Activated naive CD4-positive, alpha-beta T cell treated with anti-CD3 and anti-CD28 coated beads for 36 hours (primary cell): ENCODE data around the gene FREM1. TPM values are rescaled to one million over a fixed set of nuclear protein-coding genes. Genes with fewer than 3 reads are reported as not detected.

Experiments used
- CTCF ChIA-PET: fragments of 350-600 bp; sonication (Branson Sonifier 250); formaldehyde crosslinking; loops from one replicate; lab custom pipeline; 2021; ENCODE audit warnings: antibody characterized with exemption; lab: Charles Lee
- DNase-seq: peaks from one replicate; pipeline ENCODE4 v3.0.0-alpha.2; 2020
- H3K27ac Mint-ChIP-seq: one replicate; pipeline ENCODE4 v1.8.0; 2021; ENCODE audit warnings: mild to moderate bottlenecking, mixed read lengths
- H3K27me3 Mint-ChIP-seq: one replicate; pipeline ENCODE4 v1.8.0; 2021; ENCODE audit warnings: low read depth, mixed read lengths
- H3K36me3 Mint-ChIP-seq: one replicate; pipeline ENCODE4 v1.8.0; 2021; ENCODE audit warnings: low read depth, mixed read lengths
- H3K4me1 Mint-ChIP-seq: one replicate; pipeline ENCODE4 v1.8.0; 2021; ENCODE audit warnings: low read depth, mixed read lengths
- H3K4me3 Mint-ChIP-seq: one replicate; pipeline ENCODE4 v1.8.0; 2021; ENCODE audit warnings: mild to moderate bottlenecking, moderate library complexity, mixed read lengths
- H3K9me3 Mint-ChIP-seq: one replicate; pipeline ENCODE4 v1.8.0; 2021; ENCODE audit warnings: mixed read lengths
- intact Hi-C: fragments of 100-400 bp; cut with micrococcal nuclease; formaldehyde crosslinking; loops from one replicate; pipeline ENCODE4 v1.15.1; 2023
- total RNA-seq, 2 experiments: library from RNA; stranded (reverse); gene quantifications; one replicate each; pipeline ENCODE4 v1.2.3, GENCODE V29; 2021

Gene FREM1
- total RNA-seq, 2 experiments from 2014 or later, result not detected

DNA sequence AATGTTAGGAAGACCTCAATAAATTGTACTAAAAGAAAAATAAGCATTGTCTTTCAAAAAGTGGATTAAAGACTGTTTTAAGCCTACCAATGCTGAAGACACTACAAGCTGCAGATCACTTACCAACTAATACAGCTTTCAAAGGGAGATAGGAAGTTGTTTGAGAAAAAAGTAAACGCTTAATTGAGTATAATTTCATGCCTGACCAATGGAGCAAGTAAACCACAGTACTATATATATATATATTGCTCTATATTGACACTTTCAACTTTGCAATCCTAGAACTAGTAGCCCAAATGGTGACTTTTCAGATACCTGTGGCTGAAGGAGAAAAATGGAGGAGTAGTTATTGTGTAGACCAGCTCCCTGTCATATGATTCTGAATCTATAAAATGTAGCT, 85.7 kb downstream of the FREM1 start:
- CTCF ChIA-PET, result interaction anchor here (1.8 kb wide), 1 partner anchor 26 kb away, joined by 4 read pairs; no protein-coding TSS in a partner anchor
- intact Hi-C loops, result no loop called here
- H3K36me3 Mint-ChIP-seq, result no peaks in the 10 kb centered on the region
- H3K27ac Mint-ChIP-seq, result no peak overlapping the region
- peaks cover 4% of the 10 kb centered on the region for H3K27me3 Mint-ChIP-seq
- H3K4me3 Mint-ChIP-seq, result no peak overlapping the region
- no peaks in the 10 kb centered on the region for H3K9me3 Mint-ChIP-seq
- no peak for DNase-seq
- no peaks in the 10 kb centered on the region for H3K4me1 Mint-ChIP-seq

GRCh38 chr9:14823800-14824199, 86.4 kb downstream of the FREM1 start:
- intact Hi-C loops, result no loop called here
- no peak overlapping the region for H3K4me3 Mint-ChIP-seq
- no peaks in the 10 kb centered on the region for H3K9me3 Mint-ChIP-seq
- H3K4me1 Mint-ChIP-seq, result no peaks in the 10 kb centered on the region
- H3K36me3 Mint-ChIP-seq, result no peaks in the 10 kb centered on the region
- no peak overlapping the region for H3K27ac Mint-ChIP-seq
- H3K27me3 Mint-ChIP-seq, result peaks cover 6% of the 10 kb centered on the region
- CTCF ChIA-PET, result interaction anchor here (1.8 kb wide), 1 partner anchor 27 kb away, joined by 4 read pairs; no protein-coding TSS in a partner anchor
- DNase-seq, result no peak

GRCh38 chr9:14822666-14823065, 87.6 kb downstream of the FREM1 start:
- Mint-ChIP-seq H3K27me3 (peaks cover 6% of the 10 kb centered on the region), H3K4me1 (no peaks in the 10 kb centered on the region)

GRCh38 chr9:14819183-14819582, 91.0 kb downstream of the FREM1 start:
- H3K4me3 Mint-ChIP-seq, result no peak overlapping the region
- intact Hi-C loops, result no loop called here
- CTCF ChIA-PET, result interaction anchor here (0.9 kb wide), 1 partner anchor 14 kb away, joined by 3 read pairs; no protein-coding TSS in a partner anchor

More at GRCh38 chr9:14822666-14823065, 87.6 kb downstream of the FREM1 start:
- no peak overlapping the region for H3K4me3 Mint-ChIP-seq
- H3K9me3 Mint-ChIP-seq, result no peaks in the 10 kb centered on the region
- CTCF ChIA-PET, result interaction anchor here (0.7 to 1.8 kb wide), 2 partner anchors 24 to 28 kb away, joined by 3 to 4 read pairs; no protein-coding TSS in a partner anchor
- intact Hi-C loops, result no loop called here
- H3K36me3 Mint-ChIP-seq, result no peaks in the 10 kb centered on the region
- H3K27ac Mint-ChIP-seq, result no peak overlapping the region
- no peak for DNase-seq

DNA sequence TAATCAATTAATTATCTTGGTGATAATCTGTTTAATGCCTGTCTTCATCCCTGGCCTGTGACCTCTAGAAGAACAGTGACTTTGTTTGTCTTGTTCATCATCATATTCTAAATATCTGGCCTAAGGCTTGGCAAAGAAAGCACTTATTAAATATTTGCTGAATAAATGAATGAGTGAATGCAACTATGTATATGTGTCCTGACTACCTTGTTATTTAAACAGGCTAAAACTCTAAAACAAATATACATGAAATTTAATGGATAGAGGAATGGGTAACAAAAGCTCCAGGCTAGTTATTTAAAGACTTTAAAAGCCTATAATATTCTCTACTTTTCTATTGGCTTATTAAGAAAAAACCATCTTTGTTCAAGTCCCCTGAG, 96.0 kb downstream of the FREM1 start:
- CTCF ChIA-PET, result no interaction called here
- no peak overlapping the region for H3K4me3 Mint-ChIP-seq
- intact Hi-C loops, result no loop called here
- DNase-seq, result no peak
- no peaks in the 10 kb centered on the region for H3K4me1 Mint-ChIP-seq
- H3K9me3 Mint-ChIP-seq, result no peaks in the 10 kb centered on the region
- H3K27ac Mint-ChIP-seq, result no peak overlapping the region
- no peaks in the 10 kb centered on the region for H3K36me3 Mint-ChIP-seq
- H3K27me3 Mint-ChIP-seq, result peaks cover 8% of the 10 kb centered on the region

More at GRCh38 chr9:14819183-14819582, 91.0 kb downstream of the FREM1 start:
- H3K36me3 Mint-ChIP-seq, result no peaks in the 10 kb centered on the region
- no peaks in the 10 kb centered on the region for H3K4me1 Mint-ChIP-seq
- no peaks in the 10 kb centered on the region for H3K9me3 Mint-ChIP-seq
- DNase-seq, result no peak
- no peak overlapping the region for H3K27ac Mint-ChIP-seq
- H3K27me3 Mint-ChIP-seq, result peaks cover 9% of the 10 kb centered on the region

GRCh38 chr9:14813336-14814248, 96.6 kb downstream of the FREM1 start:
- intact Hi-C loops, result no loop called here
- H3K9me3 Mint-ChIP-seq, result no peaks in the 10 kb centered on the region
- DNase-seq, result no peak
- H3K27ac Mint-ChIP-seq, result no peak overlapping the region
- CTCF ChIA-PET, result no interaction called here
- no peak overlapping the region for H3K4me3 Mint-ChIP-seq
- H3K36me3 Mint-ChIP-seq, result no peaks in the 10 kb centered on the region
- peaks cover 7% of the 10 kb centered on the region for H3K27me3 Mint-ChIP-seq
- H3K4me1 Mint-ChIP-seq, result no peaks in the 10 kb centered on the region

GRCh38 chr9:14812806-14813205, 97.4 kb downstream of the FREM1 start:
- H3K9me3 Mint-ChIP-seq, result no peaks in the 10 kb centered on the region
- intact Hi-C loops, result no loop called here
- no peak overlapping the region for H3K27ac Mint-ChIP-seq
- H3K4me3 Mint-ChIP-seq, result no peak overlapping the region
- CTCF ChIA-PET, result no interaction called here
- H3K4me1 Mint-ChIP-seq, result no peaks in the 10 kb centered on the region
- H3K36me3 Mint-ChIP-seq, result no peaks in the 10 kb centered on the region
- H3K27me3 Mint-ChIP-seq, result peaks cover 7% of the 10 kb centered on the region
- no peak for DNase-seq

DNA sequence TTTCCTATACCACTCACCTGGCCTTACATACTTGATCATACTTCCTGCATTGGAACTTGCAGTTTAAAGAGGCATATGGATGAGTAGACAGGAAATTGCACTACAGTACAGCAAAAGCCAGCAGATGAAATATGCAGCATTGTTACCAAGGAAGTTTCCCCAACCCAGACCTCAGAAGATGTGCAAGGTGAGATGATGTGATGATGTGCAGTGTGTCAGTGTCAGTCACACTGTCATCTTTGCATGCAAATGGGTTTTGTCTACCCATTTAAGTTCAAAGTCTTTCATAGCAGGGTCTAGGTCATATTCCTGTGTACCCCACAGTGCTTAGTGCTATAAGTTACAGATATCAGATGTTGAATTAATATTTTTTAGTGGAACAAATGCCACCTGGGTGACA, 98.4 kb downstream of the FREM1 start:
- Mint-ChIP-seq H3K4me3 (no peak overlapping the region), H3K9me3 (no peaks in the 10 kb centered on the region), H3K27me3 (peaks cover 7% of the 10 kb centered on the region), H3K36me3 (no peaks in the 10 kb centered on the region), H3K4me1 (no peaks in the 10 kb centered on the region), H3K27ac (no peak overlapping the region)
- intact Hi-C loops, result no loop called here
- no peak for DNase-seq
- CTCF ChIA-PET, result no interaction called here

GRCh38 chr9:14806941-14807520, 103.2 kb downstream of the FREM1 start:
- Mint-ChIP-seq H3K4me1 (no peaks in the 10 kb centered on the region), H3K27me3 (peaks cover 2% of the 10 kb centered on the region), H3K36me3 (no peaks in the 10 kb centered on the region), H3K9me3 (no peaks in the 10 kb centered on the region), H3K27ac (no peak overlapping the region), H3K4me3 (no peak overlapping the region)
- CTCF ChIA-PET, result no interaction called here
- no peak for DNase-seq
- intact Hi-C loops, result no loop called here

- H3K4me3 Mint-ChIP-seq, result no peak overlapping the region
- CTCF ChIA-PET, result no interaction called here
- no peaks in the 10 kb centered on the region for H3K36me3 Mint-ChIP-seq
- H3K27ac Mint-ChIP-seq, result no peak overlapping the region
- H3K27me3 Mint-ChIP-seq, result peaks cover 2% of the 10 kb centered on the region
- no peak for DNase-seq
- no peaks in the 10 kb centered on the region for H3K9me3 Mint-ChIP-seq
- no peaks in the 10 kb centered on the region for H3K4me1 Mint-ChIP-seq
- intact Hi-C loops, result no loop called here
These were observed 111.2 kb downstream of the FREM1 start for GRCh38 chr9:14799030-14799429.

- DNase-seq, result no peak
- CTCF ChIA-PET, result interaction anchor here (0.6 kb wide), 1 partner anchor 328 kb away, joined by 3 read pairs; no protein-coding TSS in a partner anchor
- Mint-ChIP-seq H3K9me3 (no peaks in the 10 kb centered on the region), H3K27ac (no peak overlapping the region), H3K4me1 (no peaks in the 10 kb centered on the region), H3K4me3 (no peak overlapping the region), H3K36me3 (no peaks in the 10 kb centered on the region), H3K27me3 (peaks cover 2% of the 10 kb centered on the region)
- intact Hi-C loops, result no loop called here
These were observed 112.8 kb downstream of the FREM1 start for GRCh38 chr9:14797435-14797834.

DNA sequence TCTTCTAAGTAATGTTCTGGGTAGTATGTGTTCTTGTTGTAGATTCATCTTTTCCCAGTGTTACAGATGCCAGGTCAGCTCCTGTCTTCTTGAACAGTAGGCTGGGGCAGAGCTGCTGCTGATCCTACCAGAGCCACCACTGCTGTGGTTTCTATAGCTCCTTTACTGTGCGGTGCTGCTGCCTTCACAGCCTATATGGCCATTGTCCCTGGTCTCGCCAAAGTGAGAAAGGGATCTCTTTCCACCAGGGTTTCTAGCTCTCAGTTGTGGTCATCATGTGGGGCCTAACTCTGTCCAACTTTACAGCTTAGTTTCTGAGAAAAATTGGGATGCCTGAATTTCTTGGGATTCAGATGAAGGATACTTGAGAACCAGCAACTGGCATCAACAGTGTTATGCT, 116.8 kb downstream of the FREM1 start:
- H3K9me3 Mint-ChIP-seq, result no peaks in the 10 kb centered on the region
- DNase-seq, result no peak
- H3K36me3 Mint-ChIP-seq, result no peaks in the 10 kb centered on the region
- no peak overlapping the region for H3K27ac Mint-ChIP-seq
- CTCF ChIA-PET, result interaction anchor here (1.3 kb wide), 1 partner anchor 24 kb away, joined by 3 read pairs; no protein-coding TSS in a partner anchor
- no peak overlapping the region for H3K4me3 Mint-ChIP-seq
- intact Hi-C loops, result no loop called here
- no peaks in the 10 kb centered on the region for H3K4me1 Mint-ChIP-seq
- H3K27me3 Mint-ChIP-seq, result peaks cover 13% of the 10 kb centered on the region
